ENCODE measurements around the gene HSD17B3. TPM values are rescaled to one million over a fixed set of nuclear protein-coding genes. Genes with fewer than 3 reads are reported as not detected.
"Not testable (repeated sequence)": the region's sequence is repeated elsewhere in the genome, so short reads cannot be mapped to it uniquely, and the experiment has no call there.

The HSD17B3 gene
- total RNA-seq, 4 donors from 2014 or later = 1.1 TPM; not detected in 3

DNA sequence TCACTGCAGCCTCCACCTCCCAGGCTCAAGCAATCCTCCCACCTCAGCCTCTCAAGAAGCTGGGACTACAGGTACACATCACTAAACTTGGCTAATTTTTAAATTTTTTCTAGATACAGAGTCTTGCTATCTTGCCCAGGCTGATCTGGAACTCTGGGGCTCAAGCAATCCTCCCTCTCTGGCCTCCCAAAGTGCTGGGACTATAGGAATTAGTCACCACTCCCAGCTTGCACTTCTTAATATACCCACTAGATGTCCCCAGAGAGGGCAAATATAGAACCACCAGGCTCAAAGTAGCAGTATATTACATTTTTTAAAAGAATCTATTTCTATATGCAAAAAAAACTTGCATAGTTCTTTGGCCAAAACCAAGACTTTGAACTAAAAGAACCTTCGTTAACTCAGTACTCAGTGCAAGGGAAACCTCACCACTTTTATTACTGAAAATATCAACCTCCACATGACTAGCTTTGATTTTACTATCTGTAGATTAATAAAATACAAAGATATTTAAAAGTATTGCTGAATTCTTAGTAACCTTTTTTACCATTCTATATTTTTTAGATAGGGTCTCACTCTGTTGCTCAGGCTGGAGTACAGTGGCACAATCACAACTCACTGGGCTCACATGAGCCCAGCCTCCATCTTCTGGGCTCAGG lies 25.8 kb upstream of the HSD17B3 start:
- DNase-seq (ENCODE audit: low spot score in 2 of 2) = peak in 1 of 2 donors; percentile 54
- no peak overlapping the region for H3K4me3 ChIP-seq (ENCODE audit: low read depth, poor library complexity, severe bottlenecking)
- no peak for TF ChIP-seq POLR2A (IDR thresholded peaks at IDR 0.05)
- TF ChIP-seq, protein P1, sequence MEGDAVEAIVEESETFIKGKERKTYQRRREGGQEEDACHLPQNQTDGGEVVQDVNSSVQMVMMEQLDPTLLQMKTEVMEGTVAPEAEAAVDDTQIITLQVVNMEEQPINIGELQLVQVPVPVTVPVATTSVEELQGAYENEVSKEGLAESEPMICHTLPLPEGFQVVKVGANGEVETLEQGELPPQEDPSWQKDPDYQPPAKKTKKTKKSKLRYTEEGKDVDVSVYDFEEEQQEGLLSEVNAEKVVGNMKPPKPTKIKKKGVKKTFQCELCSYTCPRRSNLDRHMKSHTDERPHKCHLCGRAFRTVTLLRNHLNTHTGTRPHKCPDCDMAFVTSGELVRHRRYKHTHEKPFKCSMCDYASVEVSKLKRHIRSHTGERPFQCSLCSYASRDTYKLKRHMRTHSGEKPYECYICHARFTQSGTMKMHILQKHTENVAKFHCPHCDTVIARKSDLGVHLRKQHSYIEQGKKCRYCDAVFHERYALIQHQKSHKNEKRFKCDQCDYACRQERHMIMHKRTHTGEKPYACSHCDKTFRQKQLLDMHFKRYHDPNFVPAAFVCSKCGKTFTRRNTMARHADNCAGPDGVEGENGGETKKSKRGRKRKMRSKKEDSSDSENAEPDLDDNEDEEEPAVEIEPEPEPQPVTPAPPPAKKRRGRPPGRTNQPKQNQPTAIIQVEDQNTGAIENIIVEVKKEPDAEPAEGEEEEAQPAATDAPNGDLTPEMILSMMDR (IDR thresholded peaks at IDR 0.05) = peak in 2 of 3 donors; percentile 52 to 55
- intact Hi-C loops (cut with DNase I; ENCODE audit: low total_unique reads) = loop anchor here (10.0 kb wide), 1 partner anchor 337 kb away; no protein-coding TSS in a partner anchor
- WGBS, 2 donors = 25 to 35% methylated on average over 1 of the region's 1 CpG

DNA sequence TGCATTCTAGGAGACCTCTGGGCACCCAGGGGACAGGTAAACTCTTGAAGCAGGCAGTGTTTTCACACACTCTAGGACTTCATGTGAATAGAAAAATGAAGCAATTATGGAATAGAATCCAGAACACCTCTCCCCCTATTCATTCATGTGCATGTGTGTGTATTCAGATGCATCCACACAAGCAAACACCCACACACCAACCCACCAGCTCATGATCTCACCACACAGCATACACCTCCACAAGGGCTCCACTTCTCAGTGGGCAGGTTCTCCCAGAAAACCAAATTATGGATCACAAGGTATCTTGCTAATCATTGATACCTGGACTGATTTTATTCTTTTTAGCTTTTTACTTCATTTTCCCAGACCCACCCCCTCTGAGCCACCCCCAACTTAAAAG lies 21.2 kb upstream of the HSD17B3 start:
- no peak for TF ChIP-seq POLR2A (IDR thresholded peaks at IDR 0.05)
- TF ChIP-seq, protein P1 (IDR thresholded peaks at IDR 0.05) = no peak
- intact Hi-C loops (cut with DNase I; ENCODE audit: low total_unique reads) = loop anchor here (10.0 kb wide), 1 partner anchor 342 kb away; no protein-coding TSS in a partner anchor
- no peak for DNase-seq (ENCODE audit: low spot score in 2 of 2)
- no peak overlapping the region for H3K4me3 ChIP-seq (ENCODE audit: low read depth, poor library complexity, severe bottlenecking)

DNA sequence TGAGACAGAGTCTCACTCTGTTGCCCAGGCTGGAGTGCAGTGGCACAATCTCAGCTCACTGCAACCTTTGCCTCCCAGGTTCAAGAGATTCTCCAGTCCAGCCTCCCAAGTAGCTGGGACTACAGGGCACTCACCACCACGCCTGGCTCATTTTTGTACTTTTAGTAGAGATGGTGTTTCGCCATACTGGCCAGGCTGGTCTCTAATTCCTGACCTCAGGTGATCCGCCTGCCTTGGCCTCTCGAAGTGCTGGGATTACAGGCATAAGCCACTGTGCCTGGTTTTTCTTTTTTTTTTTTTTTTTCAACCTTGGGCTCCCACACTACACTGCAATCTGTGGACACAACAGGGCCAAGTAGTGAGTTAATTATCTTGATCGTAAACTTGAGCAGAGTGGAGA lies 20.8 kb upstream of the HSD17B3 start:
- WGBS, 2 donors = 89 to 93% methylated on average over 5 of the region's 5 CpGs
- DNase-seq (ENCODE audit: low spot score in 2 of 2); H3K4me3 ChIP-seq (ENCODE audit: low read depth, poor library complexity, severe bottlenecking): not testable (repeated sequence)
- intact Hi-C loops (cut with DNase I; ENCODE audit: low total_unique reads) = loop anchor here (10.0 kb wide), 1 partner anchor 342 kb away; no protein-coding TSS in a partner anchor

DNA sequence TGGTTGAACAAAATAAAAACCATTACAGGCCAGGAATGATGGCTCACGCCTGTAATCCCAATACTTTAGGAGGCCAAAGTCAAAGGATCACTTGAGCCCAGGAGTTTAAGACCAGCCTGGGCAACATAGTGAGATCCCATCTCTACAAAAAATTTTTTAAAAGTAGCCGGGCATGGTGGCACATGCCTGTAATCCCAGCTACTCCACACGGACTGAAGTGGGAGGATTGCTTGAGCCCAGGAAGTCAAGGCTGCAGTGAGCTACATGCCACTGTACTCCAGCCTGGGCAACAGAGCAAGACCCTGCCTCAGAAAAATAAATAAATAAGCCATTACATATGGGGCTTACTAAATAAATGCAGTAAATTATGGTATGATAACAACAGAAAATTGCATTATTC lies 20.2 kb upstream of the HSD17B3 start:
- intact Hi-C loops (cut with DNase I; ENCODE audit: low total_unique reads) = loop anchor here (10.0 kb wide), 1 partner anchor 343 kb away; no protein-coding TSS in a partner anchor
- H3K4me3 ChIP-seq (ENCODE audit: low read depth, poor library complexity, severe bottlenecking); DNase-seq (ENCODE audit: low spot score in 2 of 2): not testable (repeated sequence)
- 83 to 93% methylated on average over 3 of the region's 3 CpGs for WGBS, 2 donors

DNA sequence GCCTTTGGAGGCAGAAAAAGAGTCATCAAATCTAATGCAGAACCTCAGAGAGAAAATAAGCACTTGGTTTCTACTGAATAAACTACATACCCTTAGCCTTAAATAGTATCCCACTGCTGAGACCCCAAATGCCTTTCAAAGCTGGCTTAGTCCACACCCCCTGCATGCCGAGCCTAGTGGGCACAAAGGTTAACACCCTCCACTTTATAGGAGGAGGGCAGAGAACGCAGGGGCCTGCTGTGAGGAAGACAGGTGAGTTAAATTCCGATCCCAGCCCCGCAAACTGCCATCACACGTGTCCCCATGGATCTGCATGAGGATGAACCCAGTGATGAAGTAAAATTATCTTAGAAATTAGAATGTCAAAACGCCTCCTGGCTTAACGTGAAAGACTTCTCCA lies 19.5 kb upstream of the HSD17B3 start:
- TF ChIP-seq, protein P1 (IDR thresholded peaks at IDR 0.05) = no peak
- no peak for TF ChIP-seq POLR2A (IDR thresholded peaks at IDR 0.05)
- intact Hi-C loops (cut with DNase I; ENCODE audit: low total_unique reads) = loop anchor here (10.0 kb wide), 1 partner anchor 343 kb away; no protein-coding TSS in a partner anchor
- no peak overlapping the region for H3K4me3 ChIP-seq (ENCODE audit: low read depth, poor library complexity, severe bottlenecking)
- no peak for DNase-seq (ENCODE audit: low spot score in 2 of 2)
- WGBS, 2 donors = 81 to 83% methylated on average over 7 of the region's 7 CpGs

DNA sequence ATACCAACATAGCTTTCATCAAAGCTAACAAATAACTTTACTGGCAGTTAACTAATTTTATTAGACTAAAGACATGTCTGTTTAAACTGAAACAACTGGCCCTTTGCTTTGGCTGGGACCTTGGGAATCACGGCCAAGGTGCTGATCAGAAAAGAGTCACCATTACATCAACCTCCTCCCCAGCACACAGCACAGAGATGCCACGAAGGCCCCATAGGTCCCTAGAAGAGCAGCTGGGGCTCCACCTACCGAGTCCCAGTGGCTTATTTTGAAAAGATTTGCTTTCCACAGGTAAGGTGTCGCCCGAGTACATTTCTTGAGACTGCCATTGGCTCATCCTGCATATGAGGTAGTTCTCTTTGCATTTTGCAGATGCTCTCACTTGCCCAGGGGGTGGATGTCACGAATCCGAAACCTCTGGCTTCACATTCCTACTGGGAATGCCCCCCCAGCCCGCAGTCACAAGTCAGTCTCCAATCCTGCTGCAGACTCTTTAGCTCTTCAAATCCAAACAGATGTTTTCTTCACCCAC lies 18.8 kb upstream of the HSD17B3 start:
- TF ChIP-seq, protein P1 (IDR thresholded peaks at IDR 0.05) = no peak
- no peak for TF ChIP-seq POLR2A (IDR thresholded peaks at IDR 0.05)
- DNase-seq (ENCODE audit: low spot score in 2 of 2) = no peak
- intact Hi-C loops (cut with DNase I; ENCODE audit: low total_unique reads) = loop anchor here (10.0 kb wide), 1 partner anchor 344 kb away; no protein-coding TSS in a partner anchor
- WGBS, 2 donors = 72 to 77% methylated on average over 8 of the region's 8 CpGs
- H3K4me3 ChIP-seq (ENCODE audit: low read depth, poor library complexity, severe bottlenecking) = no peak overlapping the region
